Gastrocnemius medialis (tissue), 4 donors: ENCODE results near the gene AMOT.

Experiments used
- POLR2A ChIP-seq, 2 donors: fragments of 450-650 bp; IDR thresholded peaks; one replicate each; pipeline ENCODE4 v1.6.1; 2017; ENCODE audit warnings: antibody characterized with exemption in 2 of 2, mild to moderate bottlenecking in 2 of 2, moderate library complexity in 2 of 2
- TF ChIP-seq, protein P1 (sequence below), 5 experiments: fragments of 450-650 bp in 3 of 5; fragments of 200-600 bp in 2 of 5; sonication (generic) in 2 of 5; IDR thresholded peaks in 4 of 5; conservative IDR thresholded peaks in 1 of 5; 1 replicate in 4 of 5; 2 replicates in 1 of 5; pipeline ENCODE4 v1.5.1; 2016 to 2019; ENCODE audit warnings: antibody characterized with exemption in 5 of 5, mild to moderate bottlenecking in 3 of 5, moderate library complexity in 3 of 5

DNA sequence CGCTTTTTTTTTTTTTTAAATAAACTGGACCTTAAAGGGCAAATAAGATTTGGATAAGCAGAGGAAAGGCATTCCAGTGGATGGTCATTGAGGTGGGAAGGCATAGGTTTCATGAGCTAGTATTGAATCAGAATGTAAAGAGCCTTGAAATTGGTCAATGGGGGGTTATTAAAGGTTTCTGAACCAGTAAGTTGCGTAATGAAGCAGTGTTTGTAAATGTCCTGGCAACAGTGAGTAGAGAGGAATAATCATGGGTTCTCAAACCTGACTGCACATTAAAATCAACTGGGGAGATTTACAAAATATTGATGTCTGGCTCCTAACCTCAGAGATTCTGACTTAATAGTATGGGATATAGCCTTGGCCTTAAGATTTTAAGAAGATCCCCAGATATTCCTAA, 23.2 kb upstream of the AMOT start:
- TF ChIP-seq, protein P1, sequence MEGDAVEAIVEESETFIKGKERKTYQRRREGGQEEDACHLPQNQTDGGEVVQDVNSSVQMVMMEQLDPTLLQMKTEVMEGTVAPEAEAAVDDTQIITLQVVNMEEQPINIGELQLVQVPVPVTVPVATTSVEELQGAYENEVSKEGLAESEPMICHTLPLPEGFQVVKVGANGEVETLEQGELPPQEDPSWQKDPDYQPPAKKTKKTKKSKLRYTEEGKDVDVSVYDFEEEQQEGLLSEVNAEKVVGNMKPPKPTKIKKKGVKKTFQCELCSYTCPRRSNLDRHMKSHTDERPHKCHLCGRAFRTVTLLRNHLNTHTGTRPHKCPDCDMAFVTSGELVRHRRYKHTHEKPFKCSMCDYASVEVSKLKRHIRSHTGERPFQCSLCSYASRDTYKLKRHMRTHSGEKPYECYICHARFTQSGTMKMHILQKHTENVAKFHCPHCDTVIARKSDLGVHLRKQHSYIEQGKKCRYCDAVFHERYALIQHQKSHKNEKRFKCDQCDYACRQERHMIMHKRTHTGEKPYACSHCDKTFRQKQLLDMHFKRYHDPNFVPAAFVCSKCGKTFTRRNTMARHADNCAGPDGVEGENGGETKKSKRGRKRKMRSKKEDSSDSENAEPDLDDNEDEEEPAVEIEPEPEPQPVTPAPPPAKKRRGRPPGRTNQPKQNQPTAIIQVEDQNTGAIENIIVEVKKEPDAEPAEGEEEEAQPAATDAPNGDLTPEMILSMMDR (IDR thresholded peaks at IDR 0.05 in 4 of 5, conservative IDR thresholded peaks at IDR 0.05 in 1 of 5), result no peak
- TF ChIP-seq POLR2A (IDR thresholded peaks at IDR 0.05), result no peak
